LoVo (cell line): Measurements from ENCODE around the gene OXT.
"Not testable (repeated sequence)": the region's sequence is repeated elsewhere in the genome, so short reads cannot be mapped to it uniquely, and the experiment has no call there.

Source experiments
- DNase-seq: peaks from one replicate; pipeline ENCODE4 v3.0.0-alpha.2; 2016; ENCODE audit warnings: low spot score

Gene OXT

GRCh38 chr20:3047486-3048419 lies 23.7 kb upstream of the OXT start:
- DNase-seq, result no peak

- no peak for DNase-seq
Measured at GRCh38 chr20:3051385-3052019, 19.9 kb upstream of the OXT start.

DNA sequence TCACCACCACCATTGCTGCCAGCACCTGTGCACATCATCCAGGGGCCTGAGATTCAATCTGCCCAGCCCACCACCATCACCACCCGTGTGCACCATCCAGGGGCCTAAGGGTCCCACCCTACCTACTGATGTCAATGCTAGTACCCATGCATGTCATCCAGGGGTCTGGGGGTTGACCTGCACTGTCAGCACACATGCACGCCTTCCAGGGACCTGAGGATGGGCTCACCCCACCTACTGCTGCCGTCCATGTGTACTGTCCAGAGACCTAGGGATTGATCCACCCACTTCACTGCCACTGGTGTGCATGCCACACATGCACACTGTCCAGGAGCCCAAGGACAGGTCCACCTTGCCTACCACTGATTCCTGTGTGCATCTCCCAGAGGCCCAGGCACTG lies 11.9 kb upstream of the OXT start:
- no peak for DNase-seq

GRCh38 chr20:3064119-3064518 lies 7.3 kb upstream of the OXT start:
- not testable (repeated sequence) for DNase-seq

- no peak for DNase-seq
Measured at GRCh38 chr20:3067139-3068014, 4.0 kb upstream of the OXT start.

- DNase-seq, result no peak
Measured at GRCh38 chr20:3068075-3068474, 3.3 kb upstream of the OXT start.

- no peak for DNase-seq
Measured at GRCh38 chr20:3068986-3069900, 2.2 kb upstream of the OXT start.

DNA sequence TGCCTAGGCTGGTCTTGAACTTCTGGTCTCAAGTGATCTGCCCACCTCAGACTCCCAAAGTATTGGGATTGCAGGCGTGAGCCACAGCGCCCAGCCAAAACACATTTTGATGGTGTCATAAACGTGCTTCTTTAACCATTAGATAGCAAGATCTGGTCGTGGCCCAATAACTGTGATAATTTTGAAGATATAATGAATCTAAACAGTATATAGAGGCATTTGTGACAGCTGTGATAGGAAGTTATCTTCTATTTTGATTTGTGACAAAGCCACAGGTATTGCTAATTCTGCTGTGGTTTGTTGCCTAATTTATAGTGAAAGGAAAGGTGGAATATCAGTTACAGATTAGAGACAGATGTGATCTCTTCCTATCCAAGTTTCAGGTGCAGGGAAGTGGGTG lies 695 bp upstream of the OXT start:
- DNase-seq, result no peak

DNA sequence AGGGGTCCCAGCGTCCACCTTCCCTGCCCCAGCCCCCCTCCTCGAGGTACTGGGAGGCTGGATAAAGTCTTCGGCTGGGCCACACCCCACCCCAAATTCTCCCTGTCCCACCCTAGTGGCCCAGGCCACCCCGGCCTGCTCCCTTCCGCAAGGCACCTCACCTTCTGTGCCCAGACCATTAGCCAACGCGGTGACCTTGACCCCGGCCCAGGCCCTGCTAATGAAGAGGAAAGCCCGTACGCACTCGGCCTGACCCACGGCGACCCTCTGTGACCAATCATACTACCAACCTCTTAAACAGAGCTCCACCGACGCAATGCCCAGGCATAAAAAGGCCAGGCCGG lies 182 bp upstream of the OXT start:
- DNase-seq, result no peak

- no peak for DNase-seq
Measured at GRCh38 chr20:3072530-3073250, 1.3 kb downstream of the OXT start.

- not testable (repeated sequence) for DNase-seq
Measured at GRCh38 chr20:3073251-3073643, 1.8 kb downstream of the OXT start.

- peak; percentile 24 for DNase-seq
Measured at GRCh38 chr20:3074812-3075211, 3.4 kb downstream of the OXT start.

DNA sequence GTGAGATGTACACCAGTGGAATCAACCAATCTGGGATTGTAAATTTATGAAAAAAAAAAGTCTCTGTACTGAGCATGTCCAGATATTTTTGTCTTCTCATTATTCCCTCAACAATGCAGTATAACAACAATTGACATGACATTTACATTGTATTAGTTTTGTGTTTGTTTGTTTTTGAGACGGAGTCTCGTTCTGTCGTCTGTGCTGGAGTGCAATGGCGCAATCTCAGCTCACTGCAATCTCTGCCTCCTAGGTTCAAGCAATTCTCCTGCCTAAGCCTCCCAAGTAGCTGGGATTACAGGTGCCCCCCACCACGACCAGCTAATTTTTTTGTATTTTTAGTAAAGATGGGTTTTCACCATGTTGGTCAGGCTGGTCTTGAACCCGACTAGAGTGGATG lies 3.9 kb downstream of the OXT start:
- DNase-seq, result not testable (repeated sequence)

DNA sequence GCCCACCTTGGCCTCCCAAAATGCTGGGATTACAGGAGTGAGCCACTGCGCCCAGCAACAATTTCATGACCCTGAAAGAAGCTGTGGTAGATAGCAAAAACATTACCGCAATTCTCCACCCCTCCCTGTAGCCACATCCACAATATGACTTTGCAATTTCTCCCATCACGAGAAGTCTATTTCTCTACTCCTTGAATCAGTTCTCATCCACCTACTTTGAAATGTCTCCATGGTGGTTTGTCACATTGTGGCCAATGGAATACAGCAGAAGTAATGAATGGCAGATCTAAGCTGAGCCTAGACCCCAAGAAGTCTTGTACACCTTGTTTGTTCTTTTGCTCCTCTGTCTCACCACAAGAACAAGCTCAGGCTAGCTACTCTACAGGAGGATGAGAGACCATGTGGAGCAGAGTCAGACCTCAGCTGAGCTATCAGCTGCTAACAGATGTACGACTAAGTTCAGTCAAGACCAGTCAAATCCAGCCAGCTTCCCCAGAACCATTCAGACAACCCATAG lies 6.3 kb downstream of the OXT start:
- DNase-seq, result no peak

DNA sequence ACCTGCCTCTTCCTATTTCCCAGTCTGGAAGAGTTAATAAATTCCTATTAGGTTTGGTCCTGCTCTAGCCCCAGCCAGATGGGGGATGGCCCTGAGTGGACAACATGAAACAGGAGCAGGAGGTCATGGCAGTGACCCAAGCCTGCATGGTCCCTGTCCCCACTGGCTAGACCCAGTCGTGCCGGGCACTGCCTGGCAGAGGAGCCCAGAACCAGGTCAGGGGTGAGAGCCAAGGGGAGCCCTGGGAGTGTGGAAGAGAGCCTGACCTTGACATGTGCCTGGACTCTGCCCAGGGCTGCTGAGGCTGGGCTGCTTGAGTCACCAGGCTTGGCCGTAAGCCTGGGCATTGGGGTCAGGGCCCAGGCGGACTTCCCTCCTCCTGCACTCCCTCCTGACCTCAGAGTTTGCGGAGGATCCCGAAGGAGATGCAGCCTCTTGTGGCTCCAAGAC lies 9.5 kb downstream of the OXT start:
- peak; percentile 11 for DNase-seq

- DNase-seq, result no peak
Measured at GRCh38 chr20:3081641-3082040, 10.2 kb downstream of the OXT start.

DNA sequence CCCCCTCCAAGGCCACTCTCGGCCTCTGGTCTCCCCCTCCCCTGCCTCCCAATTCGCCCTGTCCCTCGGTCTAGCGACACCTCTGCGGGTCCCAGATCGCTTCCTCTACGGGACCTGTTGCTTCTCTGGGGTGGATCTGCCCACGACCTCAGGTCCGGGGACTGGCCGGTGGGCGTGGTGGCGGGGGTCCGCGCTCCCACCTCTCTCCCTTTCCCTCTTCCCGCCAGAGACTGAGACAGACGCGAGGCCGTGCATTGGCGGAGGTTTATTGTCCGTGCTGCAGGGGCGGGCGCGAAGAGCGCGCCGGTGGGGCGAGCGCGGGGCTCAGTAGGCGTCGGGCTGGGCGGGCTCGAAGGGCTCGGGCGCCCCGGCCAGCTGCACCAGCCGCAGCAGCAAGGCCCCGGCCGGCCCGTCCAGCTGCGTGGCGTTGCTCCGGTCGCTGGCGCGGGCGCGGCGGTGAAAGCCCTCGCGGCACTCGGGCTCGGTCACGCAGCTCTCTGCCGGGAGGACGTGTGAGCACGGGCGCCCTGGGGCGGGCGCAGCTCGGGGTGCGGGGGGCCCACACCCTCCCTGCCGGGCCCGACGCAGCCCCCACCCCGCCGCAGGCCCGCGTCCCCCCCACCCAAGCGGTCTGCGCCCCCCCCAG lies 11.0 kb downstream of the OXT start:
- no peak for DNase-seq

GRCh38 chr20:3082955-3083952 lies 11.8 kb downstream of the OXT start:
- DNase-seq, result no peak
